SU-DHL-6 (cell line): ENCODE results near the gene CASK.

Experiments
- H2AFZ ChIP-seq: fragments of 200-600 bp; sonication (generic); 2 replicates; pipeline ENCODE4 v1.6.1; 2014; ENCODE audit warnings: low read depth, mild to moderate bottlenecking, moderate library complexity, mixed read lengths, antibody characterized with exemption, low read length; ENCODE audit not compliant: severe bottlenecking
- H3F3A ChIP-seq: fragments of 200-600 bp; shearing (Covaris generic); 2 replicates; pipeline ENCODE4 v1.6.0; 2016; ENCODE audit warnings: antibody characterized with exemption, mild to moderate bottlenecking; ENCODE audit not compliant: insufficient read depth
- H3K27ac ChIP-seq: fragments of 200-600 bp; sonication (generic); 2 replicates; pipeline ENCODE4 v1.5.1; 2016; ENCODE audit warnings: low read depth, mild to moderate bottlenecking, low read length, moderate library complexity, mixed read lengths
- H3K27me3 ChIP-seq: fragments of 200-600 bp; sonication (generic), shearing (Covaris generic); 2 replicates; pipeline ENCODE4 v1.6.0; 2014; ENCODE audit warnings: mild to moderate bottlenecking, low read length
- H3K36me3 ChIP-seq: fragments of 200-600 bp; sonication (generic); 2 replicates; pipeline ENCODE4 v1.6.1; 2014; ENCODE audit warnings: mild to moderate bottlenecking, low read length, mixed read lengths
- H3K4me2 ChIP-seq: fragments of 300-600, 200-600 bp; shearing (Covaris generic), sonication (generic); 2 replicates; pipeline ENCODE4 v1.6.0; 2014; ENCODE audit warnings: low read length, low read depth, mild to moderate bottlenecking; ENCODE audit not compliant: poor library complexity, severe bottlenecking
- H3K4me3 ChIP-seq: fragments of 200-600 bp; sonication (generic); 2 replicates; pipeline ENCODE4 v1.5.1; 2014; ENCODE audit warnings: antibody characterized with exemption, low read length, mild to moderate bottlenecking, mixed read lengths; ENCODE audit not compliant: insufficient read depth, poor library complexity, severe bottlenecking
- H3K79me2 ChIP-seq: fragments of 200-600 bp; sonication (generic); 2 replicates; pipeline ENCODE4 v1.6.1; 2014; ENCODE audit warnings: mild to moderate bottlenecking, low read length, moderate library complexity; ENCODE audit not compliant: insufficient read depth
- H3K9ac ChIP-seq: fragments of 200-600 bp; sonication (generic); 2 replicates; pipeline ENCODE4 v1.7.0; 2014; ENCODE audit warnings: mild to moderate bottlenecking, low read length
- H3K9me2 ChIP-seq: fragments of 200-600 bp; sonication (generic); replicated peaks from 2 replicates; pipeline ENCODE4 v1.6.1; 2014; ENCODE audit warnings: low read length; ENCODE audit not compliant: insufficient read depth
- H3K9me3 ChIP-seq: fragments of 200-600 bp; sonication (generic); 2 replicates; pipeline ENCODE4 v1.6.1; 2014; ENCODE audit warnings: low read length, mixed read lengths; ENCODE audit not compliant: insufficient read depth
- H4K20me1 ChIP-seq: fragments of 200-600 bp; sonication (generic); 2 replicates; pipeline ENCODE4 v1.6.1; 2014; ENCODE audit warnings: low read depth, mild to moderate bottlenecking, antibody characterized with exemption, low read length, moderate library complexity, mixed read lengths
- EZH2phosphoT487 ChIP-seq: fragments of 200-600 bp; sonication (generic), shearing (Covaris generic); conservative IDR thresholded peaks from 2 replicates; pipeline ENCODE4 v1.6.1; 2018; ENCODE audit warnings: mild to moderate bottlenecking, antibody characterized with exemption, low read length, moderate library complexity, mixed read lengths
- TF ChIP-seq, protein P1 (sequence below): fragments of 200-600 bp; sonication (generic); IDR thresholded peaks from one replicate; pipeline ENCODE4 v1.5.1; 2017; ENCODE audit warnings: antibody characterized with exemption, mild to moderate bottlenecking, low read length, moderate library complexity; ENCODE audit not compliant: insufficient read depth, poor library complexity, severe bottlenecking

CASK gene

DNA sequence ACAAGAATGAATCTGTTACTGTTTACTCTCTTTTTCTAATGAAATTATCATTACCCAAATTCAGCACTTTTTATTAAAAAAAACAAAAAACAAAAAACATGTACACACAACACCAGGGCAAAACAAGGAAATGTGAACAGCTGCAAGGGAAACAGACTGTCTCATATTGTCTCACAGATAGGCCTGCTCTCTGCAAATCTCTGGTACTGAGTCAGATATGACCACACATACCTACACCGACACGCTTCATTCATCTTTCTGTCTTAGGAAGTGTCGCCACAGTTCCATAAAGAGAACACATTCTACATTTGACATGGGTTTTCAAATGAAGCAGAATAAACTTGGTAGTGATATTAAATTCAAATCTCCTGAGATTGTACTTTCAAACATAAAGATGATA is 326.8 kb downstream of the CASK start:
- H3K79me2 ChIP-seq = no peaks in the 10 kb centered on the region

DNA sequence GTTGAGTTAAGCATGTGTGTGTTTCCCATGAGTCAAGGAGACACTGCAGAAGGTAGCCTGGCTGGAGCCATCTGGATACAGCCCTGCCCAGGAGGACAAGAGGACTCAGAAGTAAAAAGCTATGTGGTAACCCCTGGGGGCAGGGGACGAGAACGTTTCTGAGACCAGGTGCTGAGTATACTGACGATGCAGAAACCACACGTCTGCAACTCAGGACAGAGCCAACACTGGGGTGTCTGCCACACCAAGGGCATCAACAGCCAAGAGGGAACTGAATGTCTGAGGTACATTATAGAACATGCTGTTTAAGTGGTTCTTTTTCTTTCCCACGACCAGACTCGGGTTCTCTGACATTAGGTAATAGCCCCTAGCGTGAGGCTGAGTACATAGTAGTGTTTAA is 328.7 kb downstream of the CASK start:
- Histone ChIP-seq H3K79me2 (no peaks in the 10 kb centered on the region), H3K9ac (no peak overlapping the region), H2AFZ (no peak overlapping the region), H3K9me2 (no peaks in the 10 kb centered on the region), H3K4me3 (no peak overlapping the region), H4K20me1 (no peaks in the 10 kb centered on the region), H3K27ac (peak overlapping the region; percentile 19), H3K4me2 (no peak overlapping the region), H3F3A (no peaks in the 10 kb centered on the region), H3K27me3 (no peaks in the 10 kb centered on the region), H3K9me3 (no peaks in the 10 kb centered on the region), H3K36me3 (no peaks in the 10 kb centered on the region)
- no peak for TF ChIP-seq EZH2phosphoT487
- TF ChIP-seq, protein P1, sequence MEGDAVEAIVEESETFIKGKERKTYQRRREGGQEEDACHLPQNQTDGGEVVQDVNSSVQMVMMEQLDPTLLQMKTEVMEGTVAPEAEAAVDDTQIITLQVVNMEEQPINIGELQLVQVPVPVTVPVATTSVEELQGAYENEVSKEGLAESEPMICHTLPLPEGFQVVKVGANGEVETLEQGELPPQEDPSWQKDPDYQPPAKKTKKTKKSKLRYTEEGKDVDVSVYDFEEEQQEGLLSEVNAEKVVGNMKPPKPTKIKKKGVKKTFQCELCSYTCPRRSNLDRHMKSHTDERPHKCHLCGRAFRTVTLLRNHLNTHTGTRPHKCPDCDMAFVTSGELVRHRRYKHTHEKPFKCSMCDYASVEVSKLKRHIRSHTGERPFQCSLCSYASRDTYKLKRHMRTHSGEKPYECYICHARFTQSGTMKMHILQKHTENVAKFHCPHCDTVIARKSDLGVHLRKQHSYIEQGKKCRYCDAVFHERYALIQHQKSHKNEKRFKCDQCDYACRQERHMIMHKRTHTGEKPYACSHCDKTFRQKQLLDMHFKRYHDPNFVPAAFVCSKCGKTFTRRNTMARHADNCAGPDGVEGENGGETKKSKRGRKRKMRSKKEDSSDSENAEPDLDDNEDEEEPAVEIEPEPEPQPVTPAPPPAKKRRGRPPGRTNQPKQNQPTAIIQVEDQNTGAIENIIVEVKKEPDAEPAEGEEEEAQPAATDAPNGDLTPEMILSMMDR = no peak

More for the DNA sequence above, 326.8 kb downstream of the CASK start:
- Histone ChIP-seq H2AFZ (no peak overlapping the region), H3K4me2 (peak overlapping the region; percentile 58), H3K36me3 (no peaks in the 10 kb centered on the region), H3K9me3 (no peaks in the 10 kb centered on the region), H3K9ac (0 out of 2 replicates have a peak overlapping the region, but pooled peaks have one; percentile 8), H4K20me1 (no peaks in the 10 kb centered on the region), H3K4me3 (no peak overlapping the region), H3K9me2 (no peaks in the 10 kb centered on the region), H3K27me3 (no peaks in the 10 kb centered on the region), H3K27ac (peak overlapping the region; percentile 68), H3F3A (peaks cover 3% of the 10 kb centered on the region; the same call in 1 of the 2 replicates)
- TF ChIP-seq EZH2phosphoT487 = no peak
- TF ChIP-seq, protein P1 = no peak

DNA sequence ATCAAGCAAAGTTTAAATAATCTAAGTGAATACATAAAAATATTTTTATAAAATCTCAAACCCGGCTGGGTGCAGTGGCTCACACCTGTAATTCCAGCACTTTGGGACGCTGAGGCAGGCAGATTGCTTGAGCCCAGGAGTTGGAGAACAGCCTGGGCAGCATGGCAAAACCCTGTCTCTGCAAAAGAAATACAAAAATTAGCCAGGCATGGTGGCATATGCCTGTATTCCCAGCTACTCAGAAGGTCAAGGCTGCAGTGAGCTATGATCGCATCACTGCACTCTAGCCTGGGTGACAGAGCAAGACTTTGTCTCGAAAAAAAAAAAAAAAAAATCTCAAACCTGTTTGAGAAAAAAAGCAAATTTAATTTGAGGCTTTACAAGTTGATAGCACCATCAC is 331.4 kb downstream of the CASK start:
- TF ChIP-seq, protein P1 = no peak
- TF ChIP-seq EZH2phosphoT487 = no peak
- Histone ChIP-seq H3K9me3 (no peaks in the 10 kb centered on the region), H3K4me2 (no peak overlapping the region)

More for the DNA sequence above, 331.4 kb downstream of the CASK start:
- Histone ChIP-seq H3K79me2 (no peaks in the 10 kb centered on the region), H3F3A (no peaks in the 10 kb centered on the region), H3K27me3 (no peaks in the 10 kb centered on the region), H3K27ac (no peak overlapping the region), H3K9me2 (no peaks in the 10 kb centered on the region), H3K9ac (no peak overlapping the region), H3K36me3 (no peaks in the 10 kb centered on the region; the same call in 1 of the 2 replicates), H3K4me3 (no peak overlapping the region), H2AFZ (no peak overlapping the region), H4K20me1 (no peaks in the 10 kb centered on the region)
